Psoas muscle (tissue), 8 donors: ENCODE data around the gene RMI2. TPM values are rescaled to one million over a fixed set of nuclear protein-coding genes. Genes with fewer than 3 reads are reported as not detected.

Experiments
- ATAC-seq, 4 donors: fragments of 200-7000 bp; cut with Tn5 transposase; one replicate each; pipeline ENCODE4 v1.9.1; 2020; ENCODE audit warnings: moderate library complexity in 3 of 4, mild to moderate bottlenecking in 2 of 4
- DNase-seq, 2 donors: peaks; one replicate each; pipeline ENCODE4 v3.0.0-alpha.2; 2020
- H3K27ac ChIP-seq: fragments of 200-600 bp; one replicate; pipeline ENCODE4 v1.8.0; 2022
- H3K27me3 ChIP-seq, 3 donors: fragments of 200-600 bp in 1 of 3; one replicate each; pipeline versions ENCODE4 v1.6.1 to v1.8.0; 2013 to 2022; ENCODE audit warnings: low read length in 2 of 3, mild to moderate bottlenecking in 2 of 3, moderate library complexity in 1 of 3; ENCODE audit not compliant: insufficient read depth in 3 of 3
- H3K36me3 ChIP-seq, 2 donors: fragments of 200-600 bp in 1 of 2; one replicate each; pipeline versions ENCODE4 v1.6.1 to v1.8.0; 2013 to 2022; ENCODE audit warnings: low read depth in 1 of 2, mild to moderate bottlenecking in 1 of 2, moderate library complexity in 1 of 2; ENCODE audit not compliant: insufficient read depth in 1 of 2
- H3K4me1 ChIP-seq: fragments of 200-600 bp; one replicate; pipeline ENCODE4 v1.8.0; 2022
- H3K4me3 ChIP-seq: fragments of 200-600 bp; one replicate; pipeline ENCODE4 v1.8.0; 2022; ENCODE audit warnings: mild to moderate bottlenecking
- H3K9me3 ChIP-seq: fragments of 200-600 bp; one replicate; pipeline ENCODE4 v1.8.0; 2022
- WGBS, 3 donors: extraction: QIAGEN DNeasy Blood & Tissue Kit; methylation state at CpG; one replicate each; pipeline versions ENCODE4 v1.1.6 to v1.1.7; 2013; 5-methylcytosine and 5-hydroxymethylcytosine counted together
- intact Hi-C, 2 donors: fragments of 100-400 bp; cut with DNase I; formaldehyde crosslinking; loops; one replicate each; pipeline versions ENCODE4 v1.11.0 to v1.14.2; 2022
- polyA plus RNA-seq, 3 donors: library from polyadenylated mRNA; stranded (reverse); fragments of 200-250 nt; gene quantifications; one replicate each; pipeline ENCODE4 v1.2.3, GENCODE V29; 2013
- total RNA-seq, 4 donors: library from RNA; stranded (reverse); fragmentation: NEBNext Ultra II Directional in 2 of 4; extraction: Animal tissue kit (Norgen Biotek cat#: 25700) in 2 of 4; gene quantifications; one replicate each; pipeline versions ENCODE4 v1.2.1 to v1.2.4, GENCODE V29; 2021 to 2023
- TF ChIP-seq, protein P1 (sequence below): fragments of 200-600 bp; IDR thresholded peaks from one replicate; pipeline ENCODE4 v1.8.0; 2022; ENCODE audit warnings: antibody characterized with exemption
- donor health status: healthy with polysubstance abuse.
- donor health status: DM: no; HTN: no; CAD: no; lungs with moderate emphysema.
- donor health status: Bipolar disorder and iron deficiency.
- donor health status: healthy.
- donor health status: DM: yes; HTN: yes; CAD: no.
- donor health status: DM: no; HTN: no; CAD: no.
- donor health status: DM: no; HTN: no; CAD: no.
- donor health status: DM: yes; HTN: yes; CAD: no.

The RMI2 gene
- total and polyA plus RNA-seq, 7 donors: 0.11 to 0.64 (median 0.23) TPM; not detected in 2

DNA sequence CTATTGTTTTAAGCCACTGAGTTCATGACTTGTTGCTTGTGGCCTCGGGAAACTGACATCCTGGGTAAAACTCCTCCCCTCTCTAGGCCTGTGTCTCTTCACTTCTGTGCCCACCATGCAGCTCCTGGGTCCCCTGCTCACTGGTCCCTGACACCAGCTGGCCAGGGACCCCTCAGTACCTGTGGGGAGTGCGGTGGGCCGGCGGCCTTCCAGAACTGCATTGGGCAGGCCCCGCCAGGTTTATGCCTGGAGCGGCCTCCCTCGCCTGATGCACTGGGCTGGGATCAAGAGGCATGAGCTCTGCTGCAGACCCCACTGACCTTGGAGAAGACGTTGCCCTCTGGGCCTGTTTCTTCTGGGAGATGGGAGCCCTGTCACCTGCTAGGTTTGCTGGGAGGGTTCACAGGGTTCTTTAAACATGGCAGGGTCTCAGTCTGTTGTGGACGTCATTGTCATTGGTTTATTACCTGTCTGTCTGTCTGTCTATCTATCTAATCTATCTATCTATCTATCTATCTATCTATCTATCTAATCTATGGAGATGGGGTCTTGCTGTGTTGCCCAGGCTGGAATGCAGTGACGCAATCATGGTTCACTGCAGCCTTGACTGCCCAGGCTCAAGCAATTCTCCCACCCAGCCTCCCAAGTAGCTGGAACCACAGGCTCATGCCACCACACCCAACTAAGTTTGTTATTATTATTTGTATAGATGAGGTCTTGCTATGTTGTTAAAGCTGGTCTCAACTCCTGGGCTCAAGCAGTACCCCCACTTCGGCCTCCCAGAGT, 21.5 kb upstream of the RMI2 start:
- intact Hi-C loops: no loop called here
- Histone ChIP-seq H3K36me3 (no peaks in the 10 kb centered on the region), H3K4me1 (no peaks in the 10 kb centered on the region), H3K9me3 (no peaks in the 10 kb centered on the region), H3K4me3 (no peak overlapping the region), H3K27me3 (no peaks in the 10 kb centered on the region), H3K27ac (no peak overlapping the region)
- TF ChIP-seq, protein P1, sequence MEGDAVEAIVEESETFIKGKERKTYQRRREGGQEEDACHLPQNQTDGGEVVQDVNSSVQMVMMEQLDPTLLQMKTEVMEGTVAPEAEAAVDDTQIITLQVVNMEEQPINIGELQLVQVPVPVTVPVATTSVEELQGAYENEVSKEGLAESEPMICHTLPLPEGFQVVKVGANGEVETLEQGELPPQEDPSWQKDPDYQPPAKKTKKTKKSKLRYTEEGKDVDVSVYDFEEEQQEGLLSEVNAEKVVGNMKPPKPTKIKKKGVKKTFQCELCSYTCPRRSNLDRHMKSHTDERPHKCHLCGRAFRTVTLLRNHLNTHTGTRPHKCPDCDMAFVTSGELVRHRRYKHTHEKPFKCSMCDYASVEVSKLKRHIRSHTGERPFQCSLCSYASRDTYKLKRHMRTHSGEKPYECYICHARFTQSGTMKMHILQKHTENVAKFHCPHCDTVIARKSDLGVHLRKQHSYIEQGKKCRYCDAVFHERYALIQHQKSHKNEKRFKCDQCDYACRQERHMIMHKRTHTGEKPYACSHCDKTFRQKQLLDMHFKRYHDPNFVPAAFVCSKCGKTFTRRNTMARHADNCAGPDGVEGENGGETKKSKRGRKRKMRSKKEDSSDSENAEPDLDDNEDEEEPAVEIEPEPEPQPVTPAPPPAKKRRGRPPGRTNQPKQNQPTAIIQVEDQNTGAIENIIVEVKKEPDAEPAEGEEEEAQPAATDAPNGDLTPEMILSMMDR: no peak
- no peak for ATAC-seq
- no peak for DNase-seq
- WGBS, 3 donors: 88 to 89% (median 88%) methylated on average over 11 of the region's 11 CpGs

DNA sequence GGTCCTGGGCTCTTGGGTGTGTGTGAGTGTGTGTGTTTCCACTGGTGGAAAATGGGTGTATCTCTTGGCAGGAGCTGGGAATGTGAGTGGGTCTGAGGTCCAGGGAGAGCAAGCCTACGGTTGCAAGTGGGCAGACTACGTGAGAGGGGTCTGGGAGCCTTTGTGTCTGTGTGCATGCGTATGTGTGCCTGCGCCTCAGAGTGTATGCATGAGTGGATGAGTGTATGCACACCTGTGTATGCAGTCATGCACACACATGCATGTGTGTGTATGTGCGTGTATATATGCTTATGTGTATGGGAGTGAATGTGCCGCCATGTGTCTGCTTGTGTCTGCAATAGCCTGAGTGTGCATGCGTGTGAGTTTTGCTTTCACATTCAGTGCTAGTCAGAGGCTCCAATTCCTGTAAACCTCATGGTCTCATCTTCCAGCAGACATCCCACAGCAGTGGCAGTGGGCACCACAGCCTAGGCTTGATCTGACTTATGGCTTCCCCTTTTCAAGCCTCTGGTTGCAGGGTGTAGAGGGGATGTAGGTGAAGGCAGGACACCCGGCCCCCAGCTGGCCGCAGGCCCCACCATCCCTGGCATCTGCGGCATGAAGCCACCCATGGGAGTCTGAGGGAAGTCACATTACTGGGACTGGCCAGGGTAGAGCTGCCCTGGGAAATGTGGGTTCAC, 19.7 kb upstream of the RMI2 start:
- peak in 1 of 4 donors; percentile 14 for ATAC-seq
- H3K36me3 ChIP-seq: no peaks in the 10 kb centered on the region
- H3K27me3 ChIP-seq: no peaks in the 10 kb centered on the region
- no peaks in the 10 kb centered on the region for H3K4me1 ChIP-seq
- H3K9me3 ChIP-seq: no peaks in the 10 kb centered on the region
- intact Hi-C loops: no loop called here
- no peak overlapping the region for H3K27ac ChIP-seq
- no peak overlapping the region for H3K4me3 ChIP-seq
- DNase-seq: no peak
- TF ChIP-seq, protein P1: no peak
- WGBS, 3 donors: 73 to 88% (median 82%) methylated on average over 10 of the region's 10 CpGs

DNA sequence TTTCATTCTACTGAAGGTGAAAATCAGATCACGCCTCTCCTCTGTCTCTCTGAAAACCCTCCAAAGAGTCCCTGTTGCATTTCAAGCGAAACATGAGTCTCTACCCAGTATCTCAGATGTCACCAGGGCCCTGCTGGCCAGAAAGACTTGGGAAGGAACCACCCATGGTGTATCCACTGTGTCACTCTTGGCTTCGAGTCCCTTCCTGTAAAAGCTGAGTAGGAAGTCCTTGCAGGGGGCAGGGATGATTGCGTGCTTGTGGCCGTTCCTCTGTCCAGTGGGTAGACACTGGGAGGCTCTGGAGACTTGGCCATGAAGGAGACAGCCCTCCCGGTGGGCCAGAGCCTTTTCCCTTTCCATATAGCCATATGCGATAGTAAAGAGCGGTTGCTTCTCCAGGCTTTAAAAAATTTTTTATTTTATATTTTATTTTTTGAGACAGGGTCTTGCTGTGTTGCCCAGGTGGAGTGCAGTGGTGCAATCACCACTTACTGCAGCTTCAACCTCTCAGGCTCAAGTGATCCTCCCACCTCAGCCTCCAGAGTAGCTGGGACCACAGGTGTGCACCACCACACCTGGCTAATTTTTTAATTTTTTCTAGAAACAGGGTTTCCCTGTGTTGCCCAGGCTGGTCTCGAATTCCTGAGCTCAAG, 19.0 kb upstream of the RMI2 start:
- H3K4me1 ChIP-seq: no peaks in the 10 kb centered on the region
- ATAC-seq: peak in 1 of 4 donors; percentile 37
- no peak for DNase-seq
- H3K9me3 ChIP-seq: no peaks in the 10 kb centered on the region
- WGBS, 3 donors: 59 to 69% (median 63%) methylated on average over 9 of the region's 9 CpGs
- intact Hi-C loops: no loop called here
- no peak overlapping the region for H3K4me3 ChIP-seq
- H3K27me3 ChIP-seq: no peaks in the 10 kb centered on the region
- TF ChIP-seq, protein P1: no peak
- H3K27ac ChIP-seq: no peak overlapping the region
- no peaks in the 10 kb centered on the region for H3K36me3 ChIP-seq

DNA sequence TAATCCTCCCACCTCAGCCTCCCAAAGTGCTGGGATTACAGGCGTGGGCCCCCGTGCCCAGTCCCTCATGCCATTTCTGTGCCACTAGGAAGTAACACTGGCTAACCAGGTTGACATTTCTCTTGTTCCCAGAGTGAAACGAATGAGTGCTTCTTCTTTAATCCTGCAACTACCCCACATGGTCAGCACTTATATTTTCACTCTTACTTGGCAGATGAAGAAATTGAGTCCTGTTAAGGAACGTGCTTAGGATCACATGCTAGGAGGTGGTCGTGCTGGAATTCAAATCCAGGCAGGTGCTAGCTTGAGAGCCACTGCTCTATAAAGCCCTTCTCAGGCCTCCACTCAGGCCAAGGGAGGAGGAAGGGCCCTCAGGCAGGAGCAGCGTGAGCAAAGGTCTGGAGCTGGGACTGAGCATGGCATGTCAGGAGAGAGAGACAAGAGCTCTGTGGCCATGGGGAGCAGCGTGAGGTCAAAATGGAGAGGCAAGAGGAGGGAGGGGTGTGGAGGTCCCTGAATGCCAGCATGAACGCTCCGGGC, 18.5 kb upstream of the RMI2 start:
- WGBS, 3 donors: 84 to 90% (median 87%) methylated on average over 9 of the region's 9 CpGs
- TF ChIP-seq, protein P1: no peak
- no peaks in the 10 kb centered on the region for H3K9me3 ChIP-seq
- intact Hi-C loops: no loop called here
- H3K27ac ChIP-seq: no peak overlapping the region
- ATAC-seq (no peak), DNase-seq (no peak)
- H3K27me3 ChIP-seq: peaks cover 0 to 2% (median 0%) of the 10 kb centered on the region in 3 donors
- H3K36me3 ChIP-seq: no peaks in the 10 kb centered on the region
- H3K4me3 ChIP-seq: no peak overlapping the region
- no peaks in the 10 kb centered on the region for H3K4me1 ChIP-seq
